D721Med (cell line): ENCODE data around the gene DAP3.
"Not testable (repeated sequence)": the region's sequence is repeated elsewhere in the genome, so short reads cannot be mapped to it uniquely, and the experiment has no call there.

Source experiments
- DNase-seq: peaks from one replicate; pipeline ENCODE4 v3.0.0; 2011; ENCODE audit warnings: low spot score; ENCODE audit not compliant: insufficient read length
- FAIRE-seq: peaks from 2 replicates; lab custom pipeline; 2011; peaks lifted over from hg19 to GRCh38; lab: Jason Lieb, UNC
- CTCF ChIP-seq: IDR thresholded peaks from 2 replicates; pipeline ENCODE4 v1.5.1; 2012; ENCODE audit warnings: mild to moderate bottlenecking, control low read depth; ENCODE audit not compliant: insufficient read depth; ENCODE audit errors: missing control alignments

The DAP3 gene

GRCh38 chr1:155648207-155649147 lies 40.4 kb upstream of the DAP3 start:
- DNase-seq (no peak), FAIRE-seq (no peak)
- peak; percentile 52 for TF ChIP-seq CTCF

DNA sequence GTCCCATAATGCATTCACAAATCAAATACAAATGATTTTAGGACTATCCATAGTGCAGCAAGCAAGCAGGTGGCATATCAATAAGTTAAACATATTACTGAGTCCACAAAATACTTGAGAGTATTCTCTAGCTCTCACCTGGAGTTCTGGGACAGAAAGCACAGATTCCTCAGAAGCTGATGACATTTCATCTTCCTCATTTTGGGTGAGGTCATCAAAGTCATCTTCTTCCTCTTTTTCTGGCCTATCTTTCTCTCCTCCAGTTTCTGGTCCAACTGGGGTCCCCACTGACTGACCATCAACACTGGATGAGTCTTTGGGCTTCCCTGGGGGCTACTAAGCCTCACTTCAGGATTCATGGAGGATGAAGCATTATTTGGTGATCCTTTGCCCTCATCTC lies 39.2 kb upstream of the DAP3 start:
- TF ChIP-seq CTCF = no peak
- FAIRE-seq (no peak), DNase-seq (no peak)

GRCh38 chr1:155650231-155650757 lies 38.6 kb upstream of the DAP3 start:
- no peak for TF ChIP-seq CTCF
- DNase-seq (no peak), FAIRE-seq (no peak)

GRCh38 chr1:155651861-155652661 lies 36.8 kb upstream of the DAP3 start:
- no peak for TF ChIP-seq CTCF
- DNase-seq (no peak), FAIRE-seq (no peak)

- DNase-seq (no peak), FAIRE-seq (no peak)
- TF ChIP-seq CTCF = no peak
These were observed 35.9 kb upstream of the DAP3 start for GRCh38 chr1:155652951-155653350.

DNA sequence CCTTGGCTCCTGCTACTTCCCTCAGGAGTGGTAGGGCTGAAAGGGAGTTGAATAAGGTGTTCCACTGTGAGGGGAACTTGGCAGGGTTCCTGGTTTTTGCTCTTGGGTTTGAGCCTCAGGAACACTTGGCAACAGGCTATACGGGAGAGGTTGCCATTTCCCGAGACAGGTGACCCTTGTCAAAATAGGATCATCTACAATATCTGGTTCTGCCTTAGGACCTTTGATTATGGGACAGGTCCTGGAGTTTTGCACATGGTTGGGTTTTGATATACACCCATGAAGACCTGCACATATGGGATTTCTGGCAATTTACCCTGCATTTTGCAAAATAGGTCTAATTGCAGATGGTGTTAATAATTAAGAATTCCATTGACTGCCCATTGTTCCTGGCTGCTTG lies 31.4 kb upstream of the DAP3 start:
- DNase-seq (no peak), FAIRE-seq (no peak)
- TF ChIP-seq CTCF = no peak

GRCh38 chr1:155661239-155661638 lies 27.7 kb upstream of the DAP3 start:
- not testable (repeated sequence) for FAIRE-seq, DNase-seq
